ENCODE results near the gene ZDHHC7. TPM values are rescaled to one million over a fixed set of nuclear protein-coding genes. Genes with fewer than 3 reads are reported as not detected.

The ZDHHC7 gene
- total RNA-seq, 1 donor from 2014 or later: 29.0 TPM

- no peaks in the 10 kb centered on the region for H3K9me3 Mint-ChIP-seq
- H3K4me1 Mint-ChIP-seq (ENCODE audit: low read depth): no peaks in the 10 kb centered on the region
- H3K4me3 Mint-ChIP-seq: no peak overlapping the region
- intact Hi-C loops (cut with micrococcal nuclease): no loop called here
- no peak for DNase-seq (ENCODE audit: low spot score)
- H3K27ac Mint-ChIP-seq: peak overlapping the region; percentile 61
- no peaks in the 10 kb centered on the region for H3K36me3 Mint-ChIP-seq (ENCODE audit: low read depth)
- H3K27me3 Mint-ChIP-seq (ENCODE audit: insufficient read depth): peaks cover 7% of the 10 kb centered on the region
Observed at GRCh38 chr16:84929421-84930297, 81.7 kb downstream of the ZDHHC7 start.

- H3K36me3 Mint-ChIP-seq (ENCODE audit: low read depth): no peaks in the 10 kb centered on the region
- no peaks in the 10 kb centered on the region for H3K9me3 Mint-ChIP-seq
- intact Hi-C loops (cut with micrococcal nuclease): no loop called here
- no peak overlapping the region for H3K4me3 Mint-ChIP-seq
- H3K27me3 Mint-ChIP-seq (ENCODE audit: insufficient read depth): peaks cover 7% of the 10 kb centered on the region
- no peak for DNase-seq (ENCODE audit: low spot score)
- H3K27ac Mint-ChIP-seq: no peak overlapping the region
- no peaks in the 10 kb centered on the region for H3K4me1 Mint-ChIP-seq (ENCODE audit: low read depth)
Observed at GRCh38 chr16:84928679-84929420, 82.5 kb downstream of the ZDHHC7 start.

- no peaks in the 10 kb centered on the region for H3K9me3 Mint-ChIP-seq
- no peak for DNase-seq (ENCODE audit: low spot score)
- peaks cover 7% of the 10 kb centered on the region for H3K27me3 Mint-ChIP-seq (ENCODE audit: insufficient read depth)
- no peaks in the 10 kb centered on the region for H3K36me3 Mint-ChIP-seq (ENCODE audit: low read depth)
- no peak overlapping the region for H3K27ac Mint-ChIP-seq
- H3K4me1 Mint-ChIP-seq (ENCODE audit: low read depth): no peaks in the 10 kb centered on the region
- no peak overlapping the region for H3K4me3 Mint-ChIP-seq
- intact Hi-C loops (cut with micrococcal nuclease): no loop called here
Observed at GRCh38 chr16:84927621-84928591, 83.4 kb downstream of the ZDHHC7 start.

GRCh38 chr16:84926462-84926861 lies 84.9 kb downstream of the ZDHHC7 start:
- Mint-ChIP-seq H3K36me3 (ENCODE audit: low read depth) (no peaks in the 10 kb centered on the region), H3K27ac (no peak overlapping the region), H3K9me3 (no peaks in the 10 kb centered on the region)

GRCh38 chr16:84925773-84926372 lies 85.5 kb downstream of the ZDHHC7 start:
- Mint-ChIP-seq H3K36me3 (ENCODE audit: low read depth) (no peaks in the 10 kb centered on the region), H3K4me1 (ENCODE audit: low read depth) (no peaks in the 10 kb centered on the region), H3K9me3 (no peaks in the 10 kb centered on the region), H3K27me3 (ENCODE audit: insufficient read depth) (peaks cover 5% of the 10 kb centered on the region), H3K4me3 (no peak overlapping the region), H3K27ac (no peak overlapping the region)
- intact Hi-C loops (cut with micrococcal nuclease): loop anchor here (1.0 kb wide), 3 partner anchors 26 to 160 kb away; no protein-coding TSS in a partner anchor
- DNase-seq (ENCODE audit: low spot score): no peak

More at GRCh38 chr16:84926462-84926861, 84.9 kb downstream of the ZDHHC7 start:
- Mint-ChIP-seq H3K4me3 (no peak overlapping the region), H3K27me3 (ENCODE audit: insufficient read depth) (peaks cover 7% of the 10 kb centered on the region), H3K4me1 (ENCODE audit: low read depth) (no peaks in the 10 kb centered on the region)
- no peak for DNase-seq (ENCODE audit: low spot score)
- intact Hi-C loops (cut with micrococcal nuclease): no loop called here

GRCh38 chr16:84925092-84925772 lies 86.1 kb downstream of the ZDHHC7 start:
- peak; percentile 41 for DNase-seq (ENCODE audit: low spot score)
- Mint-ChIP-seq H3K36me3 (ENCODE audit: low read depth) (no peaks in the 10 kb centered on the region), H3K27me3 (ENCODE audit: insufficient read depth) (peaks cover 4% of the 10 kb centered on the region), H3K4me3 (no peak overlapping the region), H3K9me3 (no peaks in the 10 kb centered on the region), H3K4me1 (ENCODE audit: low read depth) (no peaks in the 10 kb centered on the region), H3K27ac (no peak overlapping the region)
- intact Hi-C loops (cut with micrococcal nuclease): loop anchor here (1.0 kb wide), 3 partner anchors 27 to 161 kb away; no protein-coding TSS in a partner anchor

GRCh38 chr16:84924331-84925091 lies 86.8 kb downstream of the ZDHHC7 start:
- peaks cover 4% of the 10 kb centered on the region for H3K27me3 Mint-ChIP-seq (ENCODE audit: insufficient read depth)

More at GRCh38 chr16:84924331-84925091, 86.8 kb downstream of the ZDHHC7 start:
- no peak overlapping the region for H3K27ac Mint-ChIP-seq
- H3K36me3 Mint-ChIP-seq (ENCODE audit: low read depth): no peaks in the 10 kb centered on the region
- H3K4me1 Mint-ChIP-seq (ENCODE audit: low read depth): no peaks in the 10 kb centered on the region
- H3K9me3 Mint-ChIP-seq: no peaks in the 10 kb centered on the region
- DNase-seq (ENCODE audit: low spot score): no peak
- intact Hi-C loops (cut with micrococcal nuclease): loop anchor here (1.0 kb wide), 3 partner anchors 28 to 162 kb away; no protein-coding TSS in a partner anchor
- H3K4me3 Mint-ChIP-seq: no peak overlapping the region

Other genes with a start within 250 kb of the ZDHHC7 start
- gene CRISPLD2, start 191.6 kb downstream of the ZDHHC7 start, total RNA-seq: 0.20 TPM in 1 of 2 replicates, not detected in the other
- gene KIAA0513, start 16.3 kb upstream of the ZDHHC7 start, total RNA-seq: 12.6 and 12.9 TPM in 2 replicates
- gene CIBAR2, start 100.9 kb upstream of the ZDHHC7 start, total RNA-seq: not detected in 2 replicates

Data from activated T-helper 1 cell treated with anti-CD3 and anti-CD28 coated beads, Interleukin-12 subunit alpha, Interleukin-12 subunit beta, Interleukin-2, Interleukin-4 antibody, amounts not matched to agents 30 ng/mL and 10 ng/mL and 1 ng/mL, durations not matched to agents 14 hours and 24 hours and 36 hours (primary cell).